PC-9 (cell line): ENCODE results near the gene HMGN3.

Experiments
- CTCF ChIP-seq: fragments of 200-600 bp; sonication (generic); conservative IDR thresholded peaks from 2 replicates; pipeline ENCODE4 v1.6.1; 2017; ENCODE audit warnings: mixed run types, antibody characterized with exemption, mild to moderate bottlenecking, moderate library complexity
- EZH2 ChIP-seq: fragments of 200-600 bp; sonication (generic); IDR thresholded peaks from 2 replicates; pipeline ENCODE4 v1.8.0; 2017; ENCODE audit warnings: antibody characterized with exemption, low read depth

- TF ChIP-seq CTCF, result no peak
- no peak for TF ChIP-seq EZH2
Observed at GRCh38 chr6:79186564-79186963, 47.9 kb downstream of the HMGN3 start.
